Activated T-cell treated with anti-CD3 and anti-CD28 coated beads for 48 hours (primary cell): ENCODE results near the gene PCDHB7.
"Not testable (repeated sequence)": the region's sequence is repeated elsewhere in the genome, so short reads cannot be mapped to it uniquely, and the experiment has no call there.

Experiments used
- DNase-seq: peaks from one replicate; pipeline ENCODE4 v3.0.0-alpha.2; 2020; ENCODE audit warnings: low read depth

The PCDHB7 gene

GRCh38 chr5:141224844-141225243 lies 52.4 kb downstream of the PCDHB7 start:
- DNase-seq = not testable (repeated sequence)

- not testable (repeated sequence) for DNase-seq
These were observed 53.0 kb downstream of the PCDHB7 start for GRCh38 chr5:141225421-141225820.
